NCI-H460 (cell line): Measurements from ENCODE around the gene SASH1. TPM values are rescaled to one million over a fixed set of nuclear protein-coding genes. Genes with fewer than 3 reads are reported as not detected.

Experiments
- DNase-seq: peaks from one replicate; pipeline ENCODE4 v3.0.0-alpha.2; 2016; ENCODE audit warnings: low read depth; ENCODE audit errors: extremely low read depth
- polyA plus RNA-seq: library from polyadenylated mRNA; depleted of rRNA; stranded (reverse); fragments of >200 nt; gene quantifications from 2 replicates; pipeline ENCODE4 v1.2.3, GENCODE V29; 2014; cell fraction: nucleus; rRNA removed
- total RNA-seq: library from RNA; depleted of rRNA; stranded (reverse); fragments of >200 nt; shearing (Covaris generic); gene quantifications from 2 replicates; pipeline ENCODE4 v1.2.3, GENCODE V29; 2014; rRNA removed

Gene SASH1
- total RNA-seq: 10.0 and 11.7 TPM in 2 replicates
- 3.1 and 4.4 TPM in 2 replicates for polyA plus RNA-seq

- DNase-seq: peak; percentile 38
Observed at GRCh38 chr6:148342350-148343046, at the start of gene SASH1. SASH1 (plus strand) TSS chr6:148342838; CDS start chr6:148343068, 230 bp downstream.

GRCh38 chr6:148293181-148293995 is 49.2 kb upstream of the SASH1 start:
- no peak for DNase-seq

- no peak for DNase-seq
Observed at GRCh38 chr6:148294059-148294458, 48.6 kb upstream of the SASH1 start.

- no peak for DNase-seq
Observed at GRCh38 chr6:148295261-148295887, 47.3 kb upstream of the SASH1 start.

- DNase-seq: no peak
Observed at GRCh38 chr6:148296771-148297170, 45.9 kb upstream of the SASH1 start.

GRCh38 chr6:148298683-148299082 is 44.0 kb upstream of the SASH1 start:
- no peak for DNase-seq

- DNase-seq: no peak
Observed at GRCh38 chr6:148303616-148304015, 39.0 kb upstream of the SASH1 start.

GRCh38 chr6:148304976-148305375 is 37.7 kb upstream of the SASH1 start:
- no peak for DNase-seq

- no peak for DNase-seq
Observed at GRCh38 chr6:148306286-148306685, 36.4 kb upstream of the SASH1 start.

GRCh38 chr6:148307405-148307804 is 35.2 kb upstream of the SASH1 start:
- no peak for DNase-seq

GRCh38 chr6:148309301-148309700 is 33.3 kb upstream of the SASH1 start:
- DNase-seq: no peak

GRCh38 chr6:148311966-148312669 is 30.5 kb upstream of the SASH1 start:
- DNase-seq: no peak

GRCh38 chr6:148313488-148313887 is 29.1 kb upstream of the SASH1 start:
- no peak for DNase-seq

- DNase-seq: no peak
Observed at GRCh38 chr6:148316308-148316707, 26.3 kb upstream of the SASH1 start.

GRCh38 chr6:148317051-148317450 is 25.6 kb upstream of the SASH1 start:
- no peak for DNase-seq

- DNase-seq: no peak
Observed at GRCh38 chr6:148317739-148318138, 24.9 kb upstream of the SASH1 start.

GRCh38 chr6:148322704-148323103 is 19.9 kb upstream of the SASH1 start:
- no peak for DNase-seq

GRCh38 chr6:148323344-148323743 is 19.3 kb upstream of the SASH1 start:
- DNase-seq: no peak

- DNase-seq: no peak
Observed at GRCh38 chr6:148324297-148324985, 18.2 kb upstream of the SASH1 start.
